ENCODE data around the gene CD163L1. TPM values are rescaled to one million over a fixed set of nuclear protein-coding genes. Genes with fewer than 3 reads are reported as not detected.

Gene CD163L1
- total RNA-seq, 4 donors from 2014 or later = 1.3 to 2.9 (median 1.6) TPM

- no peaks in the 10 kb centered on the region for H3K9me3 ChIP-seq
- 18% methylated on average over 1 of the region's 1 CpG for WGBS
- no peak overlapping the region for H3K4me3 ChIP-seq
- no peak for DNase-seq (ENCODE audit: extremely low spot score)
- no peaks in the 10 kb centered on the region for H3K4me1 ChIP-seq
- no peaks in the 10 kb centered on the region for H3K27me3 ChIP-seq
- H3K27ac ChIP-seq (replicated peaks in 1 of 4) = no peak overlapping the region
- TF ChIP-seq POLR2AphosphoS5 (IDR thresholded peaks at IDR 0.05) (no peak), CTCF (IDR thresholded peaks at IDR 0.05) (no peak), EP300 (IDR thresholded peaks at IDR 0.05) (no peak), POLR2A (IDR thresholded peaks at IDR 0.05; ENCODE audit: low read depth) (no peak)
- intact Hi-C loops (cut with DNase I) = no loop called here
- no peaks in the 10 kb centered on the region for H3K36me3 ChIP-seq
These were observed 35.8 kb upstream of the CD163L1 start for GRCh38 chr12:7479771-7480170.

- intact Hi-C loops (cut with DNase I) = no loop called here
- H3K27ac ChIP-seq (replicated peaks in 1 of 4) = no peak overlapping the region
- TF ChIP-seq EP300 (IDR thresholded peaks at IDR 0.05) = no peak
- TF ChIP-seq POLR2AphosphoS5 (IDR thresholded peaks at IDR 0.05) = no peak
- no peak for TF ChIP-seq CTCF (IDR thresholded peaks at IDR 0.05)
- no peak for TF ChIP-seq POLR2A (IDR thresholded peaks at IDR 0.05; ENCODE audit: low read depth)
- no peaks in the 10 kb centered on the region for H3K36me3 ChIP-seq
- H3K27me3 ChIP-seq = no peaks in the 10 kb centered on the region
- H3K9me3 ChIP-seq = peaks cover 0 to 4% (median 0%) of the 10 kb centered on the region in 4 donors
- no peak overlapping the region for H3K4me3 ChIP-seq
- DNase-seq (ENCODE audit: extremely low spot score) = no peak
- no peaks in the 10 kb centered on the region for H3K4me1 ChIP-seq
- 100% methylated on average over 1 of the region's 6 CpGs for WGBS
These were observed 28.1 kb upstream of the CD163L1 start for GRCh38 chr12:7472060-7472459.

- 56% methylated on average over 6 of the region's 7 CpGs for WGBS
- DNase-seq (ENCODE audit: extremely low spot score) = no peak
- Histone ChIP-seq H3K4me3 (no peak overlapping the region), H3K4me1 (no peaks in the 10 kb centered on the region), H3K9me3 (no peaks in the 10 kb centered on the region), H3K27me3 (no peaks in the 10 kb centered on the region), H3K27ac (replicated peaks in 1 of 4) (no peak overlapping the region), H3K36me3 (no peaks in the 10 kb centered on the region)
- TF ChIP-seq EP300 (IDR thresholded peaks at IDR 0.05) (no peak), CTCF (IDR thresholded peaks at IDR 0.05) (peak; percentile 34 to 64 (median 41))
- intact Hi-C loops (cut with DNase I) = no loop called here
These were observed 16.7 kb upstream of the CD163L1 start for GRCh38 chr12:7460375-7461259.

- H3K27ac ChIP-seq (replicated peaks in 1 of 4) = no peak overlapping the region
- no peak for DNase-seq (ENCODE audit: extremely low spot score)
- H3K4me1 ChIP-seq = no peaks in the 10 kb centered on the region
- TF ChIP-seq POLR2AphosphoS5 (IDR thresholded peaks at IDR 0.05) = no peak
- TF ChIP-seq CTCF (IDR thresholded peaks at IDR 0.05) = no peak
- TF ChIP-seq POLR2A (IDR thresholded peaks at IDR 0.05; ENCODE audit: low read depth) = no peak
- no peak for TF ChIP-seq EP300 (IDR thresholded peaks at IDR 0.05)
- H3K27me3 ChIP-seq = no peaks in the 10 kb centered on the region
- H3K9me3 ChIP-seq = no peaks in the 10 kb centered on the region
- H3K36me3 ChIP-seq = no peaks in the 10 kb centered on the region
- intact Hi-C loops (cut with DNase I) = loop anchor here (2.0 kb wide), 1 partner anchor 237 kb away; no protein-coding TSS in a partner anchor
- WGBS = 52% methylated on average over 2 of the region's 3 CpGs
- no peak overlapping the region for H3K4me3 ChIP-seq
These were observed 16.0 kb upstream of the CD163L1 start for GRCh38 chr12:7459973-7460372.
